NOMO-1 (cell line): ENCODE data around the gene PNLIPRP1.

Experiments used
- DNase-seq, 2 experiments: peaks; one replicate each; lab custom pipeline; 2025; ENCODE audit not compliant: unreplicated experiment in 2 of 2; lab: John Stamatoyannopoulos, UW

The PNLIPRP1 gene

DNA sequence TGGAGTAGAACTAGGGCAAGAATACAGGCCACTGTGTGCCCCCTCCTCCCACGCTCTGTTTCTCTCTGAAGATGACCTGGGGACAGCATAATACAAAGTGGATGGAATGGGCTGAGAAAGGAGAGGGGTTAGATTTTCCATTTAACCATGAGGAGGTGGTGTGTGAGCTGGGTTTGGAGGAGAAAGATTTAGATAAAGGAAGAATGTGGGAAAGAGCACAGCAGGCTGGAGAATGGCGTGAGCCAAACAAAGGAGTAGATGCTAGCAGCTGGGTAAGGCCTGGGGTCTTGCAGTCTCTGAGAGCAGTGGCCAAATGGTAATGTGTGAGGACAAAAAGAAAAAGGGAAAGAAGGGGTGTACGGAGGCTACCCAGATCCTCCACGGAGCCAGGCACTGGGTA lies 38.6 kb downstream of the PNLIPRP1 start:
- DNase-seq = no peak

DNA sequence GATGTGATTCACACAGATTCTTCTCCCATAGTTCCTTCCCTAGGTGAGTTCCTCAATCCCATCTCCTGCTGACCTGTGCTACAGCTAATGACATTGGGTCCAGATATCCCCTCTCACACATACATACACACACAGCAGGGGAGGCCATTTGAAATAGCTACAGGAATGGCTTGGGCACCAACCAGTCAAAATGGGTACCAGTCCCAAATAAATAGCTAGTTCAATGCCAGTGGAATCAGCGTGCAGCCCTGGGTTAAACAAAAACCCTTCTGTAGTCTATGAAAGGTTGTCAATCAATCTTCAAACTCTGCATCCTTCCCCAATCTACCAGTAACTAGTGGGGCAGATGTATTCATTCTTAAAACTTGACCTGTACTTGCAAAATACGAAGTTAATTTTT lies 39.3 kb downstream of the PNLIPRP1 start:
- no peak for DNase-seq

DNA sequence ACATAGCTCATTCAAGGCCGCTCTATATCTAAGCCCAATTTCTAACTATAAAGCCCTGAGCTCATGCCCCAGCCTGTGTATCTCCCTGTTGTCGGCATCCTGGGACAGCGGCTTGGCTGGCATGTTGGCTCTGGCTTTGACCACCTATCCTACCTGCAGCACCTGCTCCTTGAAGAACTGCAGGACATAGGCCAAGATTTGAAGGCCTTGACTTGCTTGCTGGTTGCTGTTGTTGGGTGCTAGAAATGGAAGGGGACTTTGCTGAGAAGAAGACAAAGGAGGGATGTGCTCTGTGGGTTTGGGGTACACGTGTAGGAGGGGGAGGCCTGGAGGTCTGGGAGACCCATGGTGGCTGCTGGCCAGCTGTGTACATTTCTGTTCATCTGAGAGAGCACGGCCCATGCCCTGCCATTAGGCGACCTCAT lies 41.1 kb downstream of the PNLIPRP1 start:
- DNase-seq = no peak

DNA sequence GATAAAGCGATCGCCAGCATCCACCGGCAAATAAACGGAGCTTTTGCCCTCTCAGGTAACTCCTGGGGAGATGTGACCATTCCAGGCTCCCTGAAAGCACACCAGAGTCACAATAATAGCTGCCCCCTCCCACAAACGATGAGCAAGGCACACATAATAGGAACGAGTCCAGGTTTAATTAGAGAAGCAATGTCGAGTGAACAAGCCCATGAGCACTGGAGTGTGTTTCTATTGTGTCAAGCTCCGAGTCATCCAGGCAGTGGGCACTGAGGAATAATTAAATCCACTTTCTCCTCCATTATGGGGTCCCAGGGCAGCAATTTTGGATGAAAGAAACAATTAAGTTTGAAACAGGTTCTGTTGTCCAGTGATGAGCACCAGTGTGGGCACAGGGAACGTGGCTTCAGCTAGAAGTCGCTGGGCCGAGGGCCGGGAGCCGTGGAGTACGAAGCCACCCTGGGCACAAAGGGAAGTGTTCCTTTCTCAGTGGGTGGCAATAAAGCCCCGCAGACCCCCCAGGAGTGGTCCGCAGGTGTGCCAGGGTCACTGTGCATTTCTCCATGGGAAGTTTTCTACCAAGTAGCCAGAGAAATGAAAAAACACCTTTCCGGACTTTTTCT lies 41.9 kb downstream of the PNLIPRP1 start:
- no peak for DNase-seq

DNA sequence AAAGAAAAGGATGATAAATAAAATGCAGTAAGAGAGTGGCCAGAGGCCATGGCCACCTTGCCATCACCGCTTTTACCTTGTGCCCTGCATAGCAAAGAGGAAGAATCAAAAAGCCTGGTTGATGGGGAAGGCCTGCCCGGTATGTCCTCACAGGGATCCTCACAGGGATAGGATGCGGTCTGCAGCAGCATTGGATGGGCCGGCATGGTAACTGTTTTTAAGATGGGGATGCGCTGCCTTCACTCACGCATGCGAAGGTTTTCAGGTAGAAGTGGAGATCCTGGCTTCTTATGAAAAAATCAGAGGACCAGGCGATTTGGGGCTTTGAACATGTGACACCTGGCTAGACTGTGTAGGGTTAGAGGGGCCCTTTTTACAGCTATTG lies 42.4 kb downstream of the PNLIPRP1 start:
- no peak for DNase-seq

DNA sequence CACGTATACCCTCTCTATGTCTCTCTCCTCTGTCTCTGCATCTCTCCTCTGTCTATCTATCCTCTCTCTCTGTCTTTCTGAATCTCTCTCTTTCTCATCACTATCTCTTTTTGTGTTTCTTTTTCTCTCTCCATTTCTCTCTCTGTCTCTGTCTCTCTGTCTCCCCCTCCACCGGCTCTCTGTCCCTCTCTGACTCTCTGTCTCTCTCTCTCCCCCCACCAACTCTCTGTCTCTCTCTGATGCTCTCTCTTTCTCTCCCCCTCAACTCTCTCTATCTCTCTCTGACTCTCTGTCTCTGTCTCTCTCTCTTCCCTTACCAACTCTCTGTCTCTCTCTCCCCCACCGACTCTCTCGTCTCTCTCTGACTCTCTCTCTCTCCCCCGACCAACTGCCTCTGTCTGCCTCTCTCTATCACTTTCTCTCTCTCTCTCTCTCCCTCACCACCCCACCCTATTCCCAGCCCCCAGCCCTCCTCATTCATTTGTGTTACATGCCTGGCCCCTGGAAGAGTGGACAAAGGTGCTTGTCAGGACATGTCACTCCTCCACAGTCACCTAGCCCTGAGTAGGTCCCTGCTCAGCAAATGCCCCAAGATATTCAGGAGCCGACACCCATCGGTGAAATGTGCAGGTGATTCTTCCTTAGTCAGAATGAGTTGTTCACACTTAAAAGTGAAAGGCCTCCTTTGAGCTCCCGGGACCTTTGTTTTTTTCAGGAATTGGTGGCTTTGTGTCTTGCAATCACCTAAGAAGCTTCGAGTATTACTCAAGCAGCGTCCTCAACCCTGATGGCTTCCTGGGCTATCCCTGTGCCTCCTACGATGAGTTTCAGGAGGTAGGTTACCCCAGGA lies 43.6 kb downstream of the PNLIPRP1 start:
- DNase-seq = no peak

DNA sequence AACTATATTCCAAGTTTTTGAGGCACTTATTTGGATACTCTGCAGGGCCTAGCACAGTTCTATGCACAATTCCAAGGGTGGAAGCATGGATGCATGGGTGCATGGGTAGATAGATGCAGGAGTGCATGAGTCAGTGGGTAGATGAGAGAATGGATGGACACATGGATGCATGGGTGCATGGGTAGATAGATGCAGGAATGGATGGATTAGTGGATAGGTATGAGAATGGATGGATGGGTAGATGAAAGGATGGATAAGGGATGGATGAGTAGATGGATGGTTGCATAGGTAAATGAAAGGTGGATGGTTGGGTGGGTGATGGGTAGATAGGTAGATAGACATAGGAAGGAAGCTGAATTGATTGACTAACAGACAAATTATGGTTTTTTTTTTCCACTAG lies 45.6 kb downstream of the PNLIPRP1 start:
- DNase-seq = no peak

DNA sequence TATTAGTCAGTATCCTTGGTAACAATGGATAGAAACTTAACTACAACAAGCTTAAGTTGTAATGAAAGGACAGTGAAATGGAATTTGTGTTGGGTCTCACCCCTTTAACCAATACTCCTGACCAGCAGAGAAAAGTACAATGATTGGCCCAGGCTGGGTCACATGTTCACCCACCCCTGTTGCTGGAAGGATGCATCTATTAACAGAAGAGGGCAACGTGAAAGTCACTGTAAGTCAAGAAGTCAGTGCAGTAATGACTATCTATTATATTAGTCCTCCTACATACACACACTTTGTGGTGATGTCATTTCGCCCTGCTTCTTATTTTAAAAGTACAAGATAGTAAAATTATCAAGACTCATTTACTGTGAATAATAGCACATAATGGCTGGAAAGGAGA lies 46.2 kb downstream of the PNLIPRP1 start:
- DNase-seq = no peak

DNA sequence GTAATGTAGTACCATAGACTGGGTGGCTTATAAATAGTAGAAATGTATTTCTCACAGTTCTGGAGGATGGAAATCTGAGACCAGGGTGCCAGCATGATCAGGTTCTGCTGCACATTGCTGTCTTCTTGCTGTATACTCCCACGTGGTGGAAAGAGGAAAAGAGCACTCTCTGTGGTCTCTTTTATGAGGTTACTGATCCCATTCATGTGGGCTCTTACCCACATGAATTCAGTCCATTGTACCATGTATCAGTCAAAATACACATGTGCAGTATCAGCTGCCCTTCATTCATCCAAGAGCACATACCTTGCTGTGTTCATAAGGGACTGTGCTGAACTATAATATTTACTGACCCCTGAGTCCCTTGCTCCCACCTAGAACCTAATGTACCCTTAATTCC lies 47.1 kb downstream of the PNLIPRP1 start:
- DNase-seq = no peak

DNA sequence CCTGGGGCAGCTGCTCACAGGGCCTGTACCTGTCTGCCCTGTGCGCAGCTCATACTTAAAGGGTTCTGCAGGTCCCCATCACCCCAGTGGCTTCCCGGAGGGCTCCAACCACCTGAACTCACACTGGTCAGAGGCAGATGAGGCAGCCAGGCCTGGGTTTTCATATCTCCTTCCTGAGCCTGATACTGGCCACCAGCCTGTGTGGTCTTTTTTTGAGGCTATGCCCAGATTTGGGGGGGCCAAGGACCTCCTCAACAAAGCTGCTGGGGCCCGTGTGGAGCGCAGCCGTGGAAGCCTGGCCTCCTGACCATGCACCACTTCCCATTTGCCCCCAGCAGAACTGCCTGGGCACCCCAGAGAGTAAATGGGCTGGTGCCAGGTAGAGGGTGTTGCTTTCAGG lies 55.7 kb downstream of the PNLIPRP1 start:
- no peak for DNase-seq

DNA sequence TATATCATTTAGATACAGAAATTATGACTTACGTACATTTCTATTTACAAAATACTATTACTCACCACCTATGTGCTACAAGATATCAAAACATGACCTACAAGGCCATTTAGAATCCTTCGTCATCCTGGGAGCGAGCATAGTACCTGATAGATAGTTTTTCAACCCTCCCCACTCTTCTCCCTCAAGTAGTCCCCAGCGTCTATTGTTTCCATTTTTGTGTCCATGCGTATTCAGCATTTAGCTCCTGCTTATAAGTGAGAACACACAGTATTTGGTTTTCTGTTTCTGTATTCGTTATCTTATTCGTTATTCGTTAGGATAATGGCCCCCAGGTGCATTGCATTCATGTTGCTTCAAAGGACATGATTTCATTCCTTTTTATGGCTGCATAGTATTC lies 58.1 kb downstream of the PNLIPRP1 start:
- DNase-seq = no peak

DNA sequence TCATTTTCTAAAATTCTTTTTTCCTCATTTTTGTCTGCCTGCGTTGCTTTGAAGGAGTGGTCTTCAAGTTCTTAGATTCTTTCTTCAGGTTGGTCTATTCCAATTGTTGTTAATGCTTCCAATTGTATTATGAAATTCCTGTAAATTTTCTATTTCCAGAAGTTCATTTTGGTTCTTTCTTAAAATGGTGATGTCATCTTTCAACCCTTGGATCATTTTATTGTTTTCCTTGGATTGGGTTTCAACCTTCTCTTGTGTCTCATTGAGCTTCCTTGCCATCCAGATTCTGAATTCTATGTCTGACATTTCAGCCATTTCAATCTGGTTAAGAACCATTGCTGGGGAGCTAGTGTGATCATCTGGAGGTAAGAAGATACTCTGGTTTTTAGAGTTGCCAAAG lies 63.1 kb downstream of the PNLIPRP1 start:
- no peak for DNase-seq

DNA sequence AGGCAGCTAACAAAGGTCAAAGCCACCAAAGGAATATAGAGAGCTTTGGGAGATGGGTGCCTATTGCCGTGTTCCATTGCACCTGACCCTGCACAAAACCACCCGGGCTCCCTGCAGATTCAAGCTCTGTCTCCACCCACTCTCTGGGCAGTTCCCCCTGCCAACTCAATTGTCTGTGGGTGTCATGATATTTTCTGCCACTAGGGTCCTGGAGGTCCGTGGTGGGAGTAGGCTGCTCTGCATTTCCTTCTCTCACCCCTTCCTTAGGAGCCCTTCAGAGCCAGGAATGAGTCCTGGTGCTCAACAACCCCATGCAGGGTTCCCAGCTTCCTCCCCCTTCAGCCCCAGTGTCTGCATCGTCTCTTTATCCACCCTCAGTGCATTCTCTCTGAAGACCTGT lies 64.1 kb downstream of the PNLIPRP1 start:
- no peak for DNase-seq

DNA sequence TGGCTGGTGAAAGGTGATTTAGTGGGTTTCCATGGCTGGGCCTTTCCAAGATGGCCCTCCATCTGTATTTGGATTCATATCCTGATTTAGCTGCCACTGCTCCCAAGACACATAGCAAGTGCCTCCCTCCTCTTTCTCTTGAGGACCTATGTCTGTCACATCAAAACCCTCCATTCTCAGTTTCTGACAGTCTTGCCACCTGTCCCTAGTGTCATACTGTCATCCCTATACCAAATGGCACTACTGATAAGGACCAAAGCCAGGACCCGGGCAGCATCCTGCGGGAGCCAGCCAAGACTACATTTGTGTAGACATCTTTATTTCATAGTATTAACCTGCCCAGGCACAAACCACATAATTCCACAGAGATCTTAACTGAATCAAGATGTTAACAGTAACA lies 64.8 kb downstream of the PNLIPRP1 start:
- no peak for DNase-seq

DNA sequence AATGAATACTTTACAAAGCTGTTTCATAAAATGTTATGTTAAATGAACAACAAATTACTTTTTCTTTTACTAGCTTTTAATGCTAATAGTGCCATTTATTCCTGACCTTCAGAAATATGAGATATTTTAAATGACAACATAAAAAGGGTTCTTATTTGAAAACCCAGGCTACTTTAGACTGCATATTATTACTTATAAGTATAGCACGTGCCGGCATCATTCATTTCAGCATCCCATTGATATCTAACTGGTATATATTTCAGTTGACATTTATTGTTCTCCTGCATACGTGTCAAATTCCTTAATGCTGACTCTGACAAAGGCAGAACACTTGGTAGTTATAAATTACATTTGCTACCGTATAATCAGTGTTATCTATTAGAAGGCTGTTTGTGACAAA lies 65.3 kb downstream of the PNLIPRP1 start:
- no peak for DNase-seq

DNA sequence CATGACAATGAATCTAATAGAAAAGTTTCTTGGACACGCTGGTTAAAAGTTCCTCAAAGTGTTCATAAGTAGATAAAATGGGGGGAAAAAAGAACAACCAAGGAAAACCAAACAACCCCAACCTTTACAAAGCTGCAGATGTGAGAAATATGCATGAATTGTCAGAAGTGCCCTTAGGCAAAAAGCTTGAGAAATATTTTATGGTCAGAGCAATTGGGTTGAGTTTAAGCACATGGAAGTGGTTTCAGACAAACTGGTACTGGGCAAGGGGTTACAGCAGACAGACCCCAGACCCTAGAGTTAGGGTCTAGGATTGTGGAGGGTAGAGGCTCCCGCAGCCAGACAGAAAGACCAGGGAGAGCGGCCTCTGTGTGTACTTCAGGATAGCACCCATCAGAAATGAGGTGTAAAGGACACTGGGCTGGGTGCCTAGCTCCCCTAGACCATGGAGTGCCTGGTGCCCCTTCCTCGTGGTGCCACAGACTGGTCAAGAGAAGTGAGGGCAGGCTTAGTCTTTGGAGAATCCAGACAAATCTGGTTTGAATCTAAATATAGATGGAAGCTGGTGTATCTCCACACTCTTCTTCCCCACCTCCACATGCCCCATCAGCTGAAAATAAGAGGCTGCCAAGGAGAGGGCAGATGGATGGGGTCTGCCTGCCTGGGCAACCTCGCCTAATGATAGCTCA lies 67.2 kb downstream of the PNLIPRP1 start:
- no peak for DNase-seq
